Ovary (tissue), 10 donors: ENCODE results near the gene TIMP3. TPM values are rescaled to one million over a fixed set of nuclear protein-coding genes. Genes with fewer than 3 reads are reported as not detected.

ENCODE experiments used
- DNase-seq, 5 donors: peaks; one replicate each; pipeline ENCODE4 v3.0.0-alpha.2; 2019 to 2020
- H3K27ac ChIP-seq, 2 donors: fragments of 200-600 bp; one replicate each; pipeline versions ENCODE4 v1.5.1 to v1.8.0; 2019 to 2022
- H3K27me3 ChIP-seq: fragments of 200-600 bp; one replicate; pipeline ENCODE4 v1.8.0; 2022
- H3K36me3 ChIP-seq: fragments of 200-600 bp; sonication (generic); one replicate; pipeline ENCODE4 v1.5.1; 2019
- H3K4me1 ChIP-seq: one replicate; pipeline ENCODE4 v1.8.1; 2013; ENCODE audit warnings: mild to moderate bottlenecking, moderate library complexity; ENCODE audit not compliant: insufficient read depth
- H3K4me3 ChIP-seq: fragments of 200-600 bp; sonication (generic); one replicate; pipeline ENCODE4 v1.5.1; 2017
- H3K9me3 ChIP-seq, 2 donors: fragments of 200-600 bp in 1 of 2; sonication (generic) in 1 of 2; one replicate each; pipeline versions ENCODE4 v1.5.1 to v1.8.1; 2013 to 2019; ENCODE audit warnings: mild to moderate bottlenecking in 1 of 2, moderate library complexity in 1 of 2
- CTCF ChIP-seq, 3 donors: fragments of 450-650 bp in 2 of 3; fragments of 200-600 bp in 1 of 3; IDR thresholded peaks; one replicate each; pipeline versions ENCODE4 v1.5.1 to v1.8.0; 2016 to 2022; ENCODE audit warnings: antibody characterized with exemption in 3 of 3, mild to moderate bottlenecking in 1 of 3
- EP300 ChIP-seq: sonication (generic); formaldehyde crosslinking; IDR thresholded peaks from one replicate; pipeline ENCODE4 v1.6.1; 2017; ENCODE audit warnings: antibody characterized with exemption
- POLR2A ChIP-seq: fragments of 450-650 bp; IDR thresholded peaks from one replicate; pipeline ENCODE4 v1.6.1; 2017; ENCODE audit warnings: antibody characterized with exemption, mild to moderate bottlenecking, moderate library complexity
- WGBS, 3 donors: extraction: QIAGEN DNeasy Blood & Tissue Kit in 1 of 3; methylation state at CpG; one replicate each; pipeline versions ENCODE4 v1.1.5 to v1.1.7; 2013 to 2017; 5-methylcytosine and 5-hydroxymethylcytosine counted together
- intact Hi-C, 4 donors: fragments of 100-400 bp; cut with DNase I; formaldehyde crosslinking; loops; one replicate each; pipeline versions ENCODE4 v1.11.0 to v1.15.1; 2022 to 2023
- long read RNA-seq, 3 donors: library from polyadenylated mRNA in 2 of 3; unstranded in 2 of 3; transcript quantifications; one replicate each; pipeline ENCODE4 v2.0.0 and lab custom pipeline, GENCODE V29; 2021 to 2026
- polyA plus RNA-seq, 2 donors: library from polyadenylated mRNA; stranded (reverse); fragments of 200-250 nt in 1 of 2; fragments of 350-450 nt in 1 of 2; fragmentation: Illumina TruSeq in 1 of 2; extraction: RNeasy Lipid Tissue Mini Kit (QIAGEN cat#74804) in 1 of 2; gene quantifications; one replicate each; pipeline ENCODE4 v1.2.3, GENCODE V29; 2013 to 2014
- total RNA-seq, 7 donors: library from RNA; depleted of rRNA in 2 of 7; stranded (reverse); fragments of >200 nt in 2 of 7; fragmentation: NEBNext Ultra II Directional in 3 of 7; extraction: Animal tissue kit (Norgen Biotek cat#: 25700) in 3 of 7; gene quantifications; one replicate each; pipeline versions ENCODE4 v1.1.0 to v1.2.4, GENCODE V29; 2016 to 2023
- donor health status: DM: no; HTN: no; CAD: no; lungs with moderate emphysema.
- donor health status: DM: no; HTN: no; CAD: no.
- donor health status: Bipolar disorder and iron deficiency.
- donor health status: DM: yes; HTN: yes; CAD: no.
- donor health status: DM: no; HTN: no; CAD: no.
- donor health status: DM: yes; HTN: yes; CAD: no.

Gene TIMP3
- total RNA-seq (100 to 1,000 TPM in 4 of 7 donors, 10 to 100 TPM in 3; 48.5 to 212 (median 121) TPM), polyA plus RNA-seq (100 to 1,000 TPM; 119 to 565 TPM)
- long read RNA-seq, donor 1, full-length matches to known transcripts, result 2 of 35 reads
- long read RNA-seq, donor 1, partial matches to known transcripts, result 5 of 35 reads
- long read RNA-seq, donor 1, other reads (novel, unspliced or antisense), result 28 of 35 reads
- long read RNA-seq, donor 2, full-length matches to known transcripts, result 18 of 18 reads
- long read RNA-seq, donor 2, partial matches to known transcripts, result 0 of 18 reads
- long read RNA-seq, donor 2, other reads (novel, unspliced or antisense), result 0 of 18 reads
- long read RNA-seq, donor 3, full-length matches to known transcripts, result 202 of 275 reads
- long read RNA-seq, donor 3, partial matches to known transcripts, result 34 of 275 reads
- long read RNA-seq, donor 3, other reads (novel, unspliced or antisense), result 39 of 275 reads

GRCh38 chr22:32801537-32802236 lies at the start of gene TIMP3:
TSS of gene TIMP3 (plus strand) at chr22:32801705. CDS start at chr22:32802002, 297 bp downstream.
- H3K36me3 ChIP-seq, result no peaks in the 10 kb centered on the region
- H3K4me1 ChIP-seq, result peaks cover 7% of the 10 kb centered on the region
- H3K27ac ChIP-seq, result peak within 1 kb of the TSS; percentile 28 to 64
- H3K9me3 ChIP-seq, result no peaks in the 10 kb centered on the region
- H3K4me3 ChIP-seq, result peak within 1 kb of the TSS; percentile 61
- peak; percentile 86 for TF ChIP-seq POLR2A
- TF ChIP-seq EP300, result no peak
- TF ChIP-seq CTCF (IDR thresholded peaks at IDR 0.05), result peak in 1 of 3 donors; percentile 10
- 0 to 1% (median 1%) methylated on average over 32 to 72 of the region's 72 CpGs for WGBS, 3 donors
- no peaks in the 10 kb centered on the region for H3K27me3 ChIP-seq
- DNase-seq, result peak; percentile 72 to 88 (median 86)
- intact Hi-C loops, result loop anchor here in 3 of 4 donors (1.0 to 10.0 kb wide), 5 partner anchors 29 to 274 kb away; no protein-coding TSS in a partner anchor

DNA sequence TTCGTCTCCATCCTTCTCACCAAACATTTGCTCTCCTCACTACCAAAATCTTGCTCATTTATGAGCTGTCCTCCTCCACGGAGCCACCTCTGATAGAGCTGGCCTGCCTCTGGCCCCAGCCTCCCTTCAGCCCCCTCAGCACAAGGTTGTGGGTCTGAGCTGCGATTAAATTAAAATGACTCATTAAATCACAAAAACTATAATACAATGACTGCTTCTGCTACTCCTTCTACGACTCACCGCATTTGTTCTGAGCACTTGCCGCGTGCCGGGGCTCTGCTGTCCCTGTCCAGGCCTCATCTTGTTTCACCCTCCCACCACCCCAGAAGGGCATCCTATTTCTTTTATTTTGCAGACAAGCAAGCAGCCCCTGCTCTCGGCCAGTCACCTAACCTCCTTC lies 49.2 kb upstream of the TIMP3 start:
- Histone ChIP-seq H3K27me3 (no peaks in the 10 kb centered on the region), H3K4me3 (no peak overlapping the region), H3K36me3 (no peaks in the 10 kb centered on the region), H3K4me1 (no peaks in the 10 kb centered on the region), H3K27ac (no peak overlapping the region), H3K9me3 (no peaks in the 10 kb centered on the region)
- 67 to 82% (median 70%) methylated on average over 9 of the region's 9 CpGs for WGBS, 3 donors
- intact Hi-C loops, result no loop called here
- no peak for DNase-seq
- TF ChIP-seq POLR2A (no peak), CTCF (IDR thresholded peaks at IDR 0.05) (no peak), EP300 (no peak)

GRCh38 chr22:32752816-32753520 lies 48.5 kb upstream of the TIMP3 start:
- WGBS, 3 donors, result 71 to 74% (median 72%) methylated on average over 11 of the region's 11 CpGs
- no peak for TF ChIP-seq EP300
- no peaks in the 10 kb centered on the region for H3K27me3 ChIP-seq
- no peak for DNase-seq
- no peaks in the 10 kb centered on the region for H3K36me3 ChIP-seq
- H3K4me1 ChIP-seq, result no peaks in the 10 kb centered on the region
- intact Hi-C loops, result no loop called here
- no peaks in the 10 kb centered on the region for H3K9me3 ChIP-seq
- H3K4me3 ChIP-seq, result no peak overlapping the region
- no peak overlapping the region for H3K27ac ChIP-seq

GRCh38 chr22:32753591-32753990 lies 47.9 kb upstream of the TIMP3 start:
- intact Hi-C loops, result no loop called here
- Histone ChIP-seq H3K36me3 (no peaks in the 10 kb centered on the region), H3K4me1 (no peaks in the 10 kb centered on the region), H3K27ac (no peak overlapping the region), H3K27me3 (no peaks in the 10 kb centered on the region), H3K9me3 (no peaks in the 10 kb centered on the region), H3K4me3 (no peak overlapping the region)
- 89 to 94% (median 94%) methylated on average over 6 of the region's 6 CpGs for WGBS, 3 donors
- TF ChIP-seq POLR2A, result no peak
- no peak for TF ChIP-seq EP300
- TF ChIP-seq CTCF (IDR thresholded peaks at IDR 0.05), result no peak
- no peak for DNase-seq
